ENCODE measurements around the gene KIAA0753.

- no peak for TF ChIP-seq CTCF (IDR thresholded peaks at IDR 0.05)
- TF ChIP-seq POLR2A (IDR thresholded peaks at IDR 0.05): no peak
Observed at GRCh38 chr17:6608321-6608720, 32.2 kb downstream of the KIAA0753 start.

Data from Peyer's patch (tissue), 4 donors.